WTC11 (cell line): Measurements from ENCODE around the gene IL20. TPM values are rescaled to one million over a fixed set of nuclear protein-coding genes. Genes with fewer than 3 reads are reported as not detected.

ENCODE experiments used
- ATAC-seq: fragments of 200-7000 bp; cut with Tn5 transposase; 2 replicates; pipeline ENCODE4 v1.10.0; 2021; ENCODE audit warnings: mild to moderate bottlenecking, moderate library complexity
- CTCF ChIA-PET: fragments of 300-600 bp; sonication (Branson Sonifier 250); formaldehyde crosslinking; loops from one replicate; lab custom pipeline; 2021; ENCODE audit warnings: antibody characterized with exemption; lab: Charles Lee
- POLR2A ChIA-PET: fragments of 350-600 bp; sonication (Branson Sonifier 250); formaldehyde crosslinking; loops from one replicate; lab custom pipeline; 2021; ENCODE audit warnings: antibody characterized with exemption; lab: Charles Lee
- DNase-seq: peaks from one replicate; pipeline ENCODE4 v3.0.0; 2021; ENCODE audit warnings: low spot score
- H3K27ac Mint-ChIP-seq: 2 replicates; pipeline ENCODE4 v1.8.0; 2021; ENCODE audit warnings: mixed read lengths
- H3K27me3 Mint-ChIP-seq: 2 replicates; pipeline ENCODE4 v1.8.0; 2021; ENCODE audit warnings: low read depth, mild to moderate bottlenecking, moderate library complexity, mixed read lengths
- H3K36me3 Mint-ChIP-seq: 2 replicates; pipeline ENCODE4 v1.8.0; 2021; ENCODE audit warnings: mixed read lengths
- H3K4me1 Mint-ChIP-seq: 2 replicates; pipeline ENCODE4 v1.8.0; 2022; ENCODE audit warnings: mixed read lengths
- H3K4me3 Mint-ChIP-seq: 2 replicates; pipeline ENCODE4 v1.8.0; 2021; ENCODE audit warnings: mild to moderate bottlenecking, moderate library complexity, mixed read lengths
- H3K9me3 Mint-ChIP-seq: 2 replicates; pipeline ENCODE4 v1.8.0; 2021; ENCODE audit warnings: mixed read lengths
- AR ChIP-seq: fragments of 250-450 bp; sonication (Bioruptor Pico); IDR thresholded peaks from 2 replicates; pipeline ENCODE4 v1.9.0; 2021; ENCODE audit warnings: mild to moderate bottlenecking
- ATF2 ChIP-seq: sonication (generic); formaldehyde crosslinking; IDR thresholded peaks from 2 replicates; pipeline ENCODE4 v1.8.1; 2022; ENCODE audit warnings: low read depth, missing genetic modification reagents, borderline replicate concordance
- ATF6 ChIP-seq: sonication (generic); formaldehyde crosslinking; IDR thresholded peaks from 2 replicates; pipeline ENCODE4 v1.8.1; 2023; ENCODE audit warnings: mild to moderate bottlenecking, missing genetic modification reagents
- CBFB ChIP-seq: sonication (generic); formaldehyde crosslinking; IDR thresholded peaks from 2 replicates; pipeline ENCODE4 v1.8.1; 2022; ENCODE audit warnings: mild to moderate bottlenecking, low read depth, missing genetic modification reagents
- ELF4 ChIP-seq: sonication (generic); formaldehyde crosslinking; IDR thresholded peaks from 2 replicates; pipeline ENCODE4 v1.8.1; 2022; ENCODE audit warnings: low read depth, mild to moderate bottlenecking, moderate library complexity, missing genetic modification reagents
- HMGXB4 ChIP-seq: sonication (generic); formaldehyde crosslinking; IDR thresholded peaks from 2 replicates; pipeline ENCODE4 v1.8.1; 2023; ENCODE audit warnings: mild to moderate bottlenecking, moderate library complexity, missing genetic modification reagents
- JUN ChIP-seq: sonication (generic); formaldehyde crosslinking; IDR thresholded peaks from 2 replicates; pipeline ENCODE4 v1.8.0; 2023; ENCODE audit warnings: mild to moderate bottlenecking, missing genetic modification reagents
- PREB ChIP-seq: sonication (generic); formaldehyde crosslinking; IDR thresholded peaks from 2 replicates; pipeline ENCODE4 v1.8.1; 2022; ENCODE audit warnings: mild to moderate bottlenecking, missing genetic modification reagents, moderate library complexity, borderline replicate concordance
- PRRX2 ChIP-seq: fragments of 250-450 bp; sonication (Bioruptor Pico); IDR thresholded peaks from 2 replicates; pipeline ENCODE4 v1.8.0; 2021; ENCODE audit warnings: mild to moderate bottlenecking
- RELA ChIP-seq: sonication (generic); formaldehyde crosslinking; IDR thresholded peaks from 2 replicates; pipeline ENCODE4 v1.8.1; 2022; ENCODE audit warnings: missing genetic modification reagents, mild to moderate bottlenecking, borderline replicate concordance
- RORB ChIP-seq: fragments of 250-450 bp; sonication (Bioruptor Pico); IDR thresholded peaks from 2 replicates; pipeline ENCODE4 v1.9.0; 2021; ENCODE audit warnings: mild to moderate bottlenecking
- SP1 ChIP-seq: sonication (generic); formaldehyde crosslinking; conservative IDR thresholded peaks from 2 replicates; pipeline ENCODE4 v1.8.1; 2022; ENCODE audit warnings: missing genetic modification reagents
- TEAD1 ChIP-seq: sonication (generic); formaldehyde crosslinking; IDR thresholded peaks from 2 replicates; pipeline ENCODE4 v1.8.0; 2022; ENCODE audit warnings: mild to moderate bottlenecking, missing genetic modification reagents
- TP53 ChIP-seq: sonication (generic); formaldehyde crosslinking; IDR thresholded peaks from 2 replicates; pipeline ENCODE4 v1.8.1; 2023; ENCODE audit warnings: mild to moderate bottlenecking, missing genetic modification reagents
- ZBTB43 ChIP-seq: sonication (generic); formaldehyde crosslinking; IDR thresholded peaks from 2 replicates; pipeline ENCODE4 v1.8.1; 2023; ENCODE audit warnings: mild to moderate bottlenecking, missing genetic modification reagents
- ZNF219 ChIP-seq: sonication (generic); formaldehyde crosslinking; IDR thresholded peaks from 2 replicates; pipeline ENCODE4 v1.8.0; 2023; ENCODE audit warnings: missing genetic modification reagents, mild to moderate bottlenecking, borderline replicate concordance
- ZNF232 ChIP-seq: sonication (generic); formaldehyde crosslinking; IDR thresholded peaks from 2 replicates; pipeline ENCODE4 v1.8.0; 2022; ENCODE audit warnings: mild to moderate bottlenecking, missing genetic modification reagents
- ZNF263 ChIP-seq: sonication (generic); formaldehyde crosslinking; IDR thresholded peaks from 2 replicates; pipeline ENCODE4 v1.8.1; 2022; ENCODE audit warnings: low read depth, mild to moderate bottlenecking, moderate library complexity, missing genetic modification reagents
- ZNF317 ChIP-seq: sonication (generic); formaldehyde crosslinking; IDR thresholded peaks from 2 replicates; pipeline ENCODE4 v1.8.1; 2023; ENCODE audit warnings: low read depth, mild to moderate bottlenecking, moderate library complexity, missing genetic modification reagents, borderline replicate concordance
- total RNA-seq: library from RNA; stranded (reverse); gene quantifications from 3 replicates; pipeline ENCODE4 v1.2.3, GENCODE V29; 2021

Gene IL20
- total RNA-seq, 1 experiment from 2014 or later = not detected

- CTCF ChIA-PET = interaction anchor here (1.3 to 1.4 kb wide), 2 partner anchors 41 to 96 kb away, joined by 3 read pairs; no protein-coding TSS in a partner anchor
Measured at GRCh38 chr1:206839006-206839560, 26.3 kb upstream of the IL20 start.

GRCh38 chr1:206839857-206840256 is 25.6 kb upstream of the IL20 start:
- ChIA-PET CTCF (no interaction called here), POLR2A (no interaction called here)
- no peak for ATAC-seq
- H3K27me3 Mint-ChIP-seq = no peaks in the 10 kb centered on the region
- DNase-seq = no peak
- no peak overlapping the region for H3K4me3 Mint-ChIP-seq
- no peaks in the 10 kb centered on the region for H3K4me1 Mint-ChIP-seq
- no peaks in the 10 kb centered on the region for H3K9me3 Mint-ChIP-seq
- H3K27ac Mint-ChIP-seq = no peak overlapping the region
- H3K36me3 Mint-ChIP-seq = no peaks in the 10 kb centered on the region
- TF ChIP-seq ZNF263 (CRISPR knock-in tag) (no peak), ZNF317 (no peak), ATF6 (CRISPR knock-in tag) (no peak), PREB (CRISPR knock-in tag) (no peak), ZNF232 (CRISPR knock-in tag) (no peak), JUN (CRISPR knock-in tag) (no peak), ATF2 (CRISPR knock-in tag) (no peak), HMGXB4 (CRISPR knock-in tag) (no peak), TEAD1 (CRISPR knock-in tag) (no peak), ZNF219 (CRISPR knock-in tag) (no peak)

More at GRCh38 chr1:206839006-206839560, 26.3 kb upstream of the IL20 start:
- DNase-seq = no peak
- TF ChIP-seq SP1 (CRISPR knock-in tag) (no peak), CBFB (CRISPR knock-in tag) (no peak), ATF2 (CRISPR knock-in tag) (no peak), RELA (CRISPR knock-in tag) (no peak), ZNF317 (no peak), TP53 (CRISPR knock-in tag) (no peak), ZBTB43 (CRISPR knock-in tag) (no peak), ELF4 (CRISPR knock-in tag) (no peak), AR (CRISPR knock-in tag) (no peak), RORB (CRISPR knock-in tag) (no peak), PRRX2 (CRISPR knock-in tag) (no peak)
- no peak overlapping the region for H3K27ac Mint-ChIP-seq
- POLR2A ChIA-PET = no interaction called here
- H3K9me3 Mint-ChIP-seq = no peaks in the 10 kb centered on the region
- H3K4me1 Mint-ChIP-seq = no peaks in the 10 kb centered on the region
- no peaks in the 10 kb centered on the region for H3K36me3 Mint-ChIP-seq
- no peak for ATAC-seq
- no peak overlapping the region for H3K4me3 Mint-ChIP-seq
- no peaks in the 10 kb centered on the region for H3K27me3 Mint-ChIP-seq
